ENCODE results near the gene FNDC3A.
A peak's percentile ranks its signal among the peaks of the same experiment; 100 is the strongest.

Gene FNDC3A

GRCh38 chr13:48976576-48977285, 1.0 kb downstream of the FNDC3A start:
- no peaks in the 10 kb centered on the region for H3K36me3 ChIP-seq (ENCODE audit: control insufficient read depth, insufficient read depth, low read length)
- WGBS (ENCODE audit: insufficient coverage, insufficient read length) = no CpG with 5 or more reads among the region's 40 CpGs
- H3K9me3 ChIP-seq (ENCODE audit: control insufficient read depth, insufficient read depth, low read length) = no peaks in the 10 kb centered on the region
- no peak for DNase-seq (ENCODE audit: low read depth, low spot score)
- H3K27ac ChIP-seq (ENCODE audit: low read length) = no peak overlapping the region
- peaks cover 1% of the 10 kb centered on the region; the same call in 1 of the 2 replicates for H3K4me1 ChIP-seq (ENCODE audit: control insufficient read depth, insufficient read depth, low read length)
- no peaks in the 10 kb centered on the region for H3K27me3 ChIP-seq (ENCODE audit: control insufficient read depth, insufficient read depth, low read length)
- H3K4me3 ChIP-seq (ENCODE audit: low read length) = peak overlapping the region; percentile 67; the same call in 1 of the 2 replicates

- H3K27ac ChIP-seq (ENCODE audit: low read length) = no peak overlapping the region
- WGBS (ENCODE audit: insufficient coverage, insufficient read length) = no CpG with 5 or more reads among the region's 3 CpGs
Observed at GRCh38 chr13:48977286-48977625, 1.5 kb downstream of the FNDC3A start.

GRCh38 chr13:48977973-48978372, 2.3 kb downstream of the FNDC3A start:
- H3K27ac ChIP-seq (ENCODE audit: low read length) = no peak overlapping the region
- H3K27me3 ChIP-seq (ENCODE audit: control insufficient read depth, insufficient read depth, low read length) = no peaks in the 10 kb centered on the region
- H3K9me3 ChIP-seq (ENCODE audit: control insufficient read depth, insufficient read depth, low read length) = no peaks in the 10 kb centered on the region
- H3K4me1 ChIP-seq (ENCODE audit: control insufficient read depth, insufficient read depth, low read length) = peaks cover 1% of the 10 kb centered on the region; the same call in 1 of the 2 replicates
- no peaks in the 10 kb centered on the region for H3K36me3 ChIP-seq (ENCODE audit: control insufficient read depth, insufficient read depth, low read length)
- no peak overlapping the region for H3K4me3 ChIP-seq (ENCODE audit: low read length)
- no CpG with 5 or more reads among the region's 3 CpGs for WGBS (ENCODE audit: insufficient coverage, insufficient read length)
- no peak for DNase-seq (ENCODE audit: low read depth, low spot score)

More at GRCh38 chr13:48977286-48977625, 1.5 kb downstream of the FNDC3A start:
- no peak for DNase-seq (ENCODE audit: low read depth, low spot score)
- Histone ChIP-seq H3K4me1 (ENCODE audit: control insufficient read depth, insufficient read depth, low read length) (peaks cover 1% of the 10 kb centered on the region; the same call in 1 of the 2 replicates), H3K4me3 (ENCODE audit: low read length) (peak overlapping the region; percentile 67; the same call in 1 of the 2 replicates), H3K27me3 (ENCODE audit: control insufficient read depth, insufficient read depth, low read length) (no peaks in the 10 kb centered on the region), H3K36me3 (ENCODE audit: control insufficient read depth, insufficient read depth, low read length) (no peaks in the 10 kb centered on the region), H3K9me3 (ENCODE audit: control insufficient read depth, insufficient read depth, low read length) (no peaks in the 10 kb centered on the region)

- Histone ChIP-seq H3K4me1 (ENCODE audit: control insufficient read depth, insufficient read depth, low read length) (peaks cover 1% of the 10 kb centered on the region; the same call in 1 of the 2 replicates), H3K36me3 (ENCODE audit: control insufficient read depth, insufficient read depth, low read length) (no peaks in the 10 kb centered on the region), H3K27me3 (ENCODE audit: control insufficient read depth, insufficient read depth, low read length) (no peaks in the 10 kb centered on the region), H3K27ac (ENCODE audit: low read length) (no peak overlapping the region), H3K9me3 (ENCODE audit: control insufficient read depth, insufficient read depth, low read length) (no peaks in the 10 kb centered on the region), H3K4me3 (ENCODE audit: low read length) (no peak overlapping the region)
- no CpG with 5 or more reads among the region's 2 CpGs for WGBS (ENCODE audit: insufficient coverage, insufficient read length)
- no peak for DNase-seq (ENCODE audit: low read depth, low spot score)
Observed at GRCh38 chr13:48978942-48979601, 3.4 kb downstream of the FNDC3A start.

- WGBS (ENCODE audit: insufficient coverage, insufficient read length) = no CpG with 5 or more reads among the region's 2 CpGs
- Histone ChIP-seq H3K36me3 (ENCODE audit: control insufficient read depth, insufficient read depth, low read length) (no peaks in the 10 kb centered on the region), H3K9me3 (ENCODE audit: control insufficient read depth, insufficient read depth, low read length) (no peaks in the 10 kb centered on the region), H3K27ac (ENCODE audit: low read length) (no peak overlapping the region), H3K27me3 (ENCODE audit: control insufficient read depth, insufficient read depth, low read length) (no peaks in the 10 kb centered on the region), H3K4me3 (ENCODE audit: low read length) (no peak overlapping the region), H3K4me1 (ENCODE audit: control insufficient read depth, insufficient read depth, low read length) (peaks cover 1% of the 10 kb centered on the region; the same call in 1 of the 2 replicates)
- no peak for DNase-seq (ENCODE audit: low read depth, low spot score)
Observed at GRCh38 chr13:48979892-48980291, 4.2 kb downstream of the FNDC3A start.

GRCh38 chr13:48983331-48983730, 7.6 kb downstream of the FNDC3A start:
- Histone ChIP-seq H3K36me3 (ENCODE audit: control insufficient read depth, insufficient read depth, low read length) (no peaks in the 10 kb centered on the region), H3K27ac (ENCODE audit: low read length) (no peak overlapping the region), H3K4me3 (ENCODE audit: low read length) (no peak overlapping the region), H3K4me1 (ENCODE audit: control insufficient read depth, insufficient read depth, low read length) (peaks cover 1% of the 10 kb centered on the region; the same call in 1 of the 2 replicates), H3K27me3 (ENCODE audit: control insufficient read depth, insufficient read depth, low read length) (no peaks in the 10 kb centered on the region), H3K9me3 (ENCODE audit: control insufficient read depth, insufficient read depth, low read length) (no peaks in the 10 kb centered on the region)
- no CpG with 5 or more reads among the region's 1 CpG for WGBS (ENCODE audit: insufficient coverage, insufficient read length)
- no peak for DNase-seq (ENCODE audit: low read depth, low spot score)

- no CpG with 5 or more reads among the region's 2 CpGs for WGBS (ENCODE audit: insufficient coverage, insufficient read length)
- H3K36me3 ChIP-seq (ENCODE audit: control insufficient read depth, insufficient read depth, low read length) = no peaks in the 10 kb centered on the region
- no peak overlapping the region for H3K27ac ChIP-seq (ENCODE audit: low read length)
- no peak for DNase-seq (ENCODE audit: low read depth, low spot score)
- H3K4me3 ChIP-seq (ENCODE audit: low read length) = no peak overlapping the region
- H3K4me1 ChIP-seq (ENCODE audit: control insufficient read depth, insufficient read depth, low read length) = no peaks in the 10 kb centered on the region
- H3K9me3 ChIP-seq (ENCODE audit: control insufficient read depth, insufficient read depth, low read length) = no peaks in the 10 kb centered on the region
- H3K27me3 ChIP-seq (ENCODE audit: control insufficient read depth, insufficient read depth, low read length) = no peaks in the 10 kb centered on the region
Observed at GRCh38 chr13:48985756-48986155, 10.0 kb downstream of the FNDC3A start.

GRCh38 chr13:48990900-48991299, 15.2 kb downstream of the FNDC3A start:
- no peak overlapping the region for H3K4me3 ChIP-seq (ENCODE audit: low read length)
- no peaks in the 10 kb centered on the region for H3K36me3 ChIP-seq (ENCODE audit: control insufficient read depth, insufficient read depth, low read length)
- no CpG with 5 or more reads among the region's 1 CpG for WGBS (ENCODE audit: insufficient coverage, insufficient read length)
- no peaks in the 10 kb centered on the region for H3K9me3 ChIP-seq (ENCODE audit: control insufficient read depth, insufficient read depth, low read length)
- no peaks in the 10 kb centered on the region for H3K27me3 ChIP-seq (ENCODE audit: control insufficient read depth, insufficient read depth, low read length)
- DNase-seq (ENCODE audit: low read depth, low spot score) = no peak
- H3K4me1 ChIP-seq (ENCODE audit: control insufficient read depth, insufficient read depth, low read length) = no peaks in the 10 kb centered on the region
- no peak overlapping the region for H3K27ac ChIP-seq (ENCODE audit: low read length)

- Histone ChIP-seq H3K36me3 (ENCODE audit: control insufficient read depth, insufficient read depth, low read length) (no peaks in the 10 kb centered on the region), H3K4me1 (ENCODE audit: control insufficient read depth, insufficient read depth, low read length) (no peaks in the 10 kb centered on the region), H3K27ac (ENCODE audit: low read length) (no peak overlapping the region), H3K4me3 (ENCODE audit: low read length) (no peak overlapping the region), H3K27me3 (ENCODE audit: control insufficient read depth, insufficient read depth, low read length) (no peaks in the 10 kb centered on the region), H3K9me3 (ENCODE audit: control insufficient read depth, insufficient read depth, low read length) (no peaks in the 10 kb centered on the region)
- DNase-seq (ENCODE audit: low read depth, low spot score) = no peak
Observed at GRCh38 chr13:48993150-48993549, 17.4 kb downstream of the FNDC3A start.

GRCh38 chr13:48994706-48995105, 19.0 kb downstream of the FNDC3A start:
- no peak overlapping the region for H3K4me3 ChIP-seq (ENCODE audit: low read length)
- no CpG with 5 or more reads among the region's 2 CpGs for WGBS (ENCODE audit: insufficient coverage, insufficient read length)
- no peak for DNase-seq (ENCODE audit: low read depth, low spot score)
- H3K27ac ChIP-seq (ENCODE audit: low read length) = no peak overlapping the region
- no peaks in the 10 kb centered on the region for H3K27me3 ChIP-seq (ENCODE audit: control insufficient read depth, insufficient read depth, low read length)
- H3K36me3 ChIP-seq (ENCODE audit: control insufficient read depth, insufficient read depth, low read length) = no peaks in the 10 kb centered on the region
- no peaks in the 10 kb centered on the region for H3K9me3 ChIP-seq (ENCODE audit: control insufficient read depth, insufficient read depth, low read length)
- no peaks in the 10 kb centered on the region for H3K4me1 ChIP-seq (ENCODE audit: control insufficient read depth, insufficient read depth, low read length)
